ENCODE results near the gene OPRL1. TPM values are rescaled to one million over a fixed set of nuclear protein-coding genes. Genes with fewer than 3 reads are reported as not detected.
A peak's percentile ranks its signal among the peaks of the same experiment; 100 is the strongest.

Gene OPRL1
- total RNA-seq, 1 donor from 2014 or later = 0.06 TPM

GRCh38 chr20:64052987-64053840 lies 26.7 kb upstream of the OPRL1 start:
- DNase-seq (ENCODE audit: low read depth) = no peak
- H3K4me3 ChIP-seq (ENCODE audit: low read depth, low read length) = no peak overlapping the region
- no peak for TF ChIP-seq CTCF (conservative IDR thresholded peaks at IDR 0.05; ENCODE audit: low read depth, low read length)

- no peak overlapping the region for H3K4me3 ChIP-seq (ENCODE audit: low read depth, low read length)
- peak; percentile 37 for TF ChIP-seq CTCF (conservative IDR thresholded peaks at IDR 0.05; ENCODE audit: low read depth, low read length)
- no peak for DNase-seq (ENCODE audit: low read depth)
Observed at GRCh38 chr20:64053841-64054661, 25.8 kb upstream of the OPRL1 start.

- no peak for TF ChIP-seq CTCF (conservative IDR thresholded peaks at IDR 0.05; ENCODE audit: low read depth, low read length)
- no peak overlapping the region for H3K4me3 ChIP-seq (ENCODE audit: low read depth, low read length)
- DNase-seq (ENCODE audit: low read depth) = no peak
Observed at GRCh38 chr20:64055396-64055892, 24.4 kb upstream of the OPRL1 start.

GRCh38 chr20:64055893-64056638 lies 23.8 kb upstream of the OPRL1 start:
- no peak overlapping the region for H3K4me3 ChIP-seq (ENCODE audit: low read depth, low read length)
- no peak for DNase-seq (ENCODE audit: low read depth)
- no peak for TF ChIP-seq CTCF (conservative IDR thresholded peaks at IDR 0.05; ENCODE audit: low read depth, low read length)

- H3K4me3 ChIP-seq (ENCODE audit: low read depth, low read length) = no peak overlapping the region
- DNase-seq (ENCODE audit: low read depth) = no peak
- TF ChIP-seq CTCF (conservative IDR thresholded peaks at IDR 0.05; ENCODE audit: low read depth, low read length) = no peak
Observed at GRCh38 chr20:64056639-64056888, 23.3 kb upstream of the OPRL1 start.

GRCh38 chr20:64056889-64057627 lies 22.8 kb upstream of the OPRL1 start:
- no peak for TF ChIP-seq CTCF (conservative IDR thresholded peaks at IDR 0.05; ENCODE audit: low read depth, low read length)
- DNase-seq (ENCODE audit: low read depth) = no peak
- no peak overlapping the region for H3K4me3 ChIP-seq (ENCODE audit: low read depth, low read length)

Data from epithelial cell of proximal tubule (primary cell).